ENCODE data around the gene LRP8. TPM values are rescaled to one million over a fixed set of nuclear protein-coding genes. Genes with fewer than 3 reads are reported as not detected.

The LRP8 gene
- total RNA-seq (2022; extraction: Qiagen RNA extraction): 32.8 to 42.4 TPM (median 38.9 TPM) in 5 replicates

GRCh38 chr1:53328009-53328461 lies at the start of gene LRP8:
Gene LRP8, minus strand, starts transcription at chr1:53328070. Its CDS starts 158 bp downstream, at chr1:53327912.

DNA sequence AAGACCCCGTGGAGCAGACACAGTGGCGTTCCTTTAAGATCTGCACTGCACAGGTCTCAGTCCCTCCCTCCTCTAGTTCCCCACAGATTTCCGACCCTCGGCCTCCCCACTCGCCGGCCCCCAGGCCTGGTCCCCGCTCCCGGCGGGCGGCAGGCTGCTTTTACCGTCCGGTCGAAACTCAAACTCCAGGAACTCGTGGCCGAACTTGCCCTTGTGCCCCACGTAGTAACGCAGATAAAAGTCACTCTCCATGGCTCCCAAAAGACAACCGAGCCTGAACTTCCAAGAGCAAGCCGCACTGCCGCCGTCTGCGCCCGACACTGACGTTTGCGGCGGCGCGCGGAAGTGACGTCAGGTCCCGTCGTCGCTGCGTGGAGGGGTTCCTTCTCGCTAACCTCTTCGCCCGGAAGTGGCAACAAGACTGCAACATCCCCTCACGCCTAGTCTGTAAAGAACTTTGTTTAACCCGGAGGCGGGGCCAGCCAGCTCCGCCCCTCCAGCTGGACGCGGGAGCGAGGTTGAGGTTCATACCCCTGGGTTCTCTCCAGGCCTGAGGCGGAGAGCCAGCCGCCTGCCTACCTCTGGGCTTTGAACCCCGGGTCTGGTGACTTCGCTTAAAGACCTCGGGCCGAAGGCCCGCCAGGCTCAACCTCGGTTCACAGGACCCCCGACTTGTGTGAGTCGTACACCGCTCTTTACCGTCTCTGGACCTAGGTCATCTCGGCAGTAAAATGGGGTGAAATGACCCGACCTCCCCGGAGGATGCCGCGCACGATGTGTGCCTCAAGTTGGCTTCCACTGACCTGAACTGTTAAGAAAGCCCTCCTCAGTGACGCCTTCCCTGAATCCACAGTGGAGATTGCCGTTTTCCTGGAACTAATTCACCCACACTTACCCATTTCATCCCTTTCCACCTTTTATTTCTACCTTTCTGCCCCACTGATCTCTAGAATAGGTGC lies 89.4 kb downstream of the LRP8 start, which contains the start of gene MAGOH:
Gene MAGOH, minus strand, starts transcription at position 322 of the 959 bp plus-strand sequence. Its CDS starts 70 bp downstream, at position 252.

DNA sequence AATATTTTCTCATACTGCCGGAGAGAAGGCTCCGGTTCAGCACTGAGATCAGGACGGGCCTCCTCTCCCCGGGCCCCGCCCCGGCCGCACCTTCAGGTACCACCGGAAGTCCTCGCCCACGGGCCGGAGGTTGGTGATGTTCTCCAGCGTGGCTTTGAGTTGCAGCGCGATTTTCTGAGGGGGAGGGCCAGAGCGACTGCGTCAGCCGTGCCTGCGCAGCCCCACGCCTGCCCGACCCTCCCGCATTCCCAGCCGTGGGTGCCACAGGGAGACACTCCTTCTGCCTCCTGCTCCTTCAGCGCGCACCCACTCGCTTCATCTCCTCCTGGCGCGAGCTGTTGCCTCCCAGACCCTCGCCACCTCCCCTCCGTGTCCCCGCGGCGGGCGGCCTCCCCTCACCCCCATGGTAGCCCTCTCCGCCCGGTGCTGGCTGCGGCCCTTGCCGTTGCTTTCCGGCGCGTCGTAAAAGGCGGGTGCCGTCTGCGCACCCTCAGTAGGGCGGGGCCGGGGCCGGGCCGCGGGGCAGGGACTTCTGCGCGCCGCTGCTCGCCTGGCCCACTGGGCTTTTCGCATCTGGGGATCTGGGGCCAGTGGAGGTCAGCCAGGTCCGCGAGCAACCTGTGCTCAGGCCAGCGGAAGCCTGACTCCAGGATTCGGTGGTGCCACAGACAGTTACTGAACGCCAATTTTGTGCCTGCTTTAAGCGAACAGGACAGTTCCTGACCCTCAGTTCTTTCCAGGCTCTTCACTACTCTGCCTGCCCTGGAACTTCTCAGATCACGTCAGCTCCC lies 107.5 kb downstream of the LRP8 start, which contains the start of gene CZIB:
Gene CZIB, minus strand, starts transcription at position 464 of the 791 bp plus-strand sequence. Its CDS starts 59 bp downstream, at position 405.

DNA sequence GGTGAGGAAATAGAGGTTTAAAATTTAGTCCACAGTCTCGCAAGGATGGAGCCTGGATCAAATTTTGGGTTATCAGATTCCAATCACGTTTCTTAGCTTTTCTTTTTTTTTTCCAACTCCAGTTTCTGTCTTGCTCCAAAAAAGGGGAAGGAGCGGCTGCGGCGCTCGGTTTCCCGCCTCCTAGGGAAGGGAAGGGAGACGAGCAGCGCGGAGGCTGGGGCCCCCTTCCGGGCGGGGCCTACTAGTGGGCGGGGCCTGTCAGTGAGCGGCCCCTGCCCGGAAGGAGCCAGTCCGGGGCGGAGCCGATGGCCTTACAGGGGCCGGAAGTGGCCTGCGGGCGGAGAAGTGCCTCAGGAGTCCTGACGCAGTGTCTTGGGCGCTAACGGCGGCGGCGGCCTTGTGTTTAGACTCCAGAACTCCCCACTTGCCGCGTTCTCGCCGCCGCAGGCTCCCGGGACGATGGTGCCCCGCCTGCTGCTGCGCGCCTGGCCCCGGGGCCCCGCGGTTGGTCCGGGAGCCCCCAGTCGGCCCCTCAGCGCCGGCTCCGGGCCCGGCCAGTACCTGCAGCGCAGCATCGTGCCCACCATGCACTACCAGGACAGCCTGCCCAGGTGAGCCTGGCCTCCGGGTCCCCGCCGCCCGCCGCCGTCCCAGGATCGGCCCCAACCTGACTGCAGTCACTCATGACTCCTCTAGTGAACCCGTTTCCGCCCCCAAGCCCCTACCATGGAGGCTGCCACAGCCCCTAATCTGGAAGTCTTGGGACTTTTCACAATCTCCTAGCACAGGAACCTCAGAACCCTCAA lies 131.2 kb downstream of the LRP8 start, which contains the start of gene CPT2:
Gene CPT2, plus strand, starts transcription at position 340 of the 806 bp plus-strand sequence. Its CDS starts 120 bp downstream, at position 460.

Other genes with a start within 250 kb of the LRP8 start
- gene SLC1A7, start 185.4 kb downstream of the LRP8 start, total RNA-seq (2022; extraction: Qiagen RNA extraction): not detected in 5 replicates
- 8.2 to 9.9 TPM (median 9.4 TPM) in 5 replicates for gene CPT2, start 131.2 kb downstream of the LRP8 start, total RNA-seq (2022; extraction: Qiagen RNA extraction)
- 27.1 to 31.7 TPM (median 31.4 TPM) in 5 replicates for gene CZIB, start 107.4 kb downstream of the LRP8 start, total RNA-seq (2022; extraction: Qiagen RNA extraction)
- 61.4 to 97.6 TPM (median 64.4 TPM) in 5 replicates for gene MAGOH, start 89.6 kb downstream of the LRP8 start, total RNA-seq (2022; extraction: Qiagen RNA extraction)
- gene DMRTB1, start 131.3 kb upstream of the LRP8 start, total RNA-seq (2022; extraction: Qiagen RNA extraction): not detected in 5 replicates